ENCODE results near the gene XRCC4. TPM values are rescaled to one million over a fixed set of nuclear protein-coding genes. Genes with fewer than 3 reads are reported as not detected.
A peak's percentile ranks its signal among the peaks of the same experiment; 100 is the strongest.

XRCC4 gene
- polyA plus RNA-seq, 1 donor from 2014 or later, result 22.9 TPM

DNA sequence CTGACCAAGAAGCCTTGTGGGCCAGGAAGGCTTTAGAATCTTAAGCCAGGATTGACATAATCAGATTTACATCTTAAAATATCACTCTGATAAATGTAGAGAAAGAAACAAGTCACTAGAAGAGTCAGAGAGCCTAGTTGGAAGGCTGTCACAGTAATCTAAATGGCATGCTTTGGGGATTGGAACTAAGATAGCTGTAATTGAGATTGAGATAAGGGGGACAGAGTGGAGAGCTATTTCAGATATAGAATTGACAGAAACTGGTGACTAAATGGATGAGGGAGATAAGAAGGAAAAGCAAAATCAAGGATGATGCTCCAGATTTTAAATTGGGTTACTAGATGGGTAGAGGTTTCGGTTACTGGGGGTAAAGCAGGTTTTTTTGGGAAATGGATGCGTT, 100.5 kb downstream of the XRCC4 start:
- no peaks in the 10 kb centered on the region for H4K20me1 ChIP-seq (ENCODE audit: insufficient read depth)
- no peaks in the 10 kb centered on the region for H3K79me2 ChIP-seq (replicated peaks; ENCODE audit: insufficient read depth, low read length)
- no peak overlapping the region for H3K4me3 ChIP-seq (ENCODE audit: low read length)
- H3K9ac ChIP-seq (ENCODE audit: low read length), result no peak overlapping the region
- no peaks in the 10 kb centered on the region for H3K36me3 ChIP-seq (ENCODE audit: insufficient read depth, low read length)
- TF ChIP-seq POLR2AphosphoS5 (IDR thresholded peaks at IDR 0.05), result no peak
- TF ChIP-seq MXI1 (conservative IDR thresholded peaks at IDR 0.05; ENCODE audit: poor library complexity, severe bottlenecking), result no peak
- peak; percentile 19 for TF ChIP-seq EP300 (conservative IDR thresholded peaks at IDR 0.05; ENCODE audit: poor library complexity, severe bottlenecking)
- no peaks in the 10 kb centered on the region for H3K9me3 ChIP-seq (ENCODE audit: low read length)
- no peaks in the 10 kb centered on the region for H3K27me3 ChIP-seq (ENCODE audit: insufficient read depth, low read depth, low read length)
- no peak overlapping the region for H2AFZ ChIP-seq (ENCODE audit: low read depth, low read length)
- H3K4me2 ChIP-seq (ENCODE audit: low read length), result no peak overlapping the region
- no peaks in the 10 kb centered on the region for H3K9me2 ChIP-seq (ENCODE audit: insufficient read depth, low read length)
- H3K27ac ChIP-seq (ENCODE audit: low read length), result no peak overlapping the region
- no peaks in the 10 kb centered on the region for H3F3A ChIP-seq (ENCODE audit: insufficient read depth, low read length, poor library complexity, severe bottlenecking)

DNA sequence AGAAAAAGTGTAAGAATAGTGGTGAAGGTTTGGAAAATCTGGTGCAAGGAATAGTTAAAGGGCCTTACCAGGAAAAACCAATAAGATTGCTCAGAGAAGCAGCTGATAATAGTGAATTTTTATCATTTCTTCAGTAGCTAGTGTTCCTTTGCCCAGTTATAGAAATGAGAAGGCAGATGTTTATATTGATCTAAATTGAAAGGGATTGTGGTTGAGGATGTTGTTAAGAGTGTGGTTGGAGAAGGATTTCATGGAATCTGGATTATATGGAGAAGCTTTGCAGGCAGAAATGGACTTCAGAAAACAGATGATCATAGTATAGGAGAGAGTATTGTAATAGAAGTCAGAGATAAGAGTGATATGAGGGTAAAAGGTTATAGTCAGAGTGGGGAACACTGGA, 102.6 kb downstream of the XRCC4 start:
- H3K79me2 ChIP-seq (replicated peaks; ENCODE audit: insufficient read depth, low read length), result no peaks in the 10 kb centered on the region
- no peak overlapping the region for H3K4me2 ChIP-seq (ENCODE audit: low read length)
- no peaks in the 10 kb centered on the region for H3K27me3 ChIP-seq (ENCODE audit: insufficient read depth, low read depth, low read length)
- TF ChIP-seq, protein P1, sequence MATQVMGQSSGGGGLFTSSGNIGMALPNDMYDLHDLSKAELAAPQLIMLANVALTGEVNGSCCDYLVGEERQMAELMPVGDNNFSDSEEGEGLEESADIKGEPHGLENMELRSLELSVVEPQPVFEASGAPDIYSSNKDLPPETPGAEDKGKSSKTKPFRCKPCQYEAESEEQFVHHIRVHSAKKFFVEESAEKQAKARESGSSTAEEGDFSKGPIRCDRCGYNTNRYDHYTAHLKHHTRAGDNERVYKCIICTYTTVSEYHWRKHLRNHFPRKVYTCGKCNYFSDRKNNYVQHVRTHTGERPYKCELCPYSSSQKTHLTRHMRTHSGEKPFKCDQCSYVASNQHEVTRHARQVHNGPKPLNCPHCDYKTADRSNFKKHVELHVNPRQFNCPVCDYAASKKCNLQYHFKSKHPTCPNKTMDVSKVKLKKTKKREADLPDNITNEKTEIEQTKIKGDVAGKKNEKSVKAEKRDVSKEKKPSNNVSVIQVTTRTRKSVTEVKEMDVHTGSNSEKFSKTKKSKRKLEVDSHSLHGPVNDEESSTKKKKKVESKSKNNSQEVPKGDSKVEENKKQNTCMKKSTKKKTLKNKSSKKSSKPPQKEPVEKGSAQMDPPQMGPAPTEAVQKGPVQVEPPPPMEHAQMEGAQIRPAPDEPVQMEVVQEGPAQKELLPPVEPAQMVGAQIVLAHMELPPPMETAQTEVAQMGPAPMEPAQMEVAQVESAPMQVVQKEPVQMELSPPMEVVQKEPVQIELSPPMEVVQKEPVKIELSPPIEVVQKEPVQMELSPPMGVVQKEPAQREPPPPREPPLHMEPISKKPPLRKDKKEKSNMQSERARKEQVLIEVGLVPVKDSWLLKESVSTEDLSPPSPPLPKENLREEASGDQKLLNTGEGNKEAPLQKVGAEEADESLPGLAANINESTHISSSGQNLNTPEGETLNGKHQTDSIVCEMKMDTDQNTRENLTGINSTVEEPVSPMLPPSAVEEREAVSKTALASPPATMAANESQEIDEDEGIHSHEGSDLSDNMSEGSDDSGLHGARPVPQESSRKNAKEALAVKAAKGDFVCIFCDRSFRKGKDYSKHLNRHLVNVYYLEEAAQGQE (IDR thresholded peaks at IDR 0.05; ENCODE audit: borderline replicate concordance), result no peak
- TF ChIP-seq EZH2 (IDR thresholded peaks at IDR 0.05; ENCODE audit: borderline replicate concordance, insufficient read depth, low read length, poor library complexity, severe bottlenecking), result no peak
- TF ChIP-seq CTCF (IDR thresholded peaks at IDR 0.05; ENCODE audit: poor library complexity, severe bottlenecking), result no peak
- TF ChIP-seq POLR2AphosphoS5 (IDR thresholded peaks at IDR 0.05), result no peak
- no peak for TF ChIP-seq EP300 (conservative IDR thresholded peaks at IDR 0.05; ENCODE audit: poor library complexity, severe bottlenecking)
- H2AFZ ChIP-seq (ENCODE audit: low read depth, low read length), result no peak overlapping the region
- H3K9me2 ChIP-seq (ENCODE audit: insufficient read depth, low read length), result no peaks in the 10 kb centered on the region
- H4K20me1 ChIP-seq (ENCODE audit: insufficient read depth), result no peaks in the 10 kb centered on the region
- H3K4me3 ChIP-seq (ENCODE audit: low read length), result no peak overlapping the region
- H3K9me3 ChIP-seq (ENCODE audit: low read length), result no peaks in the 10 kb centered on the region
- no peaks in the 10 kb centered on the region for H3F3A ChIP-seq (ENCODE audit: insufficient read depth, low read length, poor library complexity, severe bottlenecking)
- H3K36me3 ChIP-seq (ENCODE audit: insufficient read depth, low read length), result no peaks in the 10 kb centered on the region
- no peak overlapping the region for H3K27ac ChIP-seq (ENCODE audit: low read length)
- no peak overlapping the region for H3K9ac ChIP-seq (ENCODE audit: low read length)

DNA sequence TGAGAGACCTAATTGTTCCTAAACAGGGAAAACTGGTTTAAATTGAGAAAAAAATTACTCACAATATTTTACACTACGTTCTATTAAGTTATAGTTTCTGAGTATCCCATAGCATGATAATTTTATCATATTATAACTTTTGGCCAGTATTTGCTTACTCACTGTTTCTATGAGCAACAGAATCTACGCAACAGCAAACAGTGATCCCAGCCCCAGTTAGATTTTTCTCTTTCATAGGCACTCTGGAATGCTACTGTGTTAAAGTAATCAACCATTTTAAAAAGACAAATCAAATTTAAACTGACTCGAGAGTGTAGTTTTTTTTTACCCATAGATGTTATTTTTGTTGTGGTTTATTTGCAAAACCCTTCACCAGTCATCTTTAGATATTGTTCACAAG, 107.2 kb downstream of the XRCC4 start:
- no peak for TF ChIP-seq SMC3 (conservative IDR thresholded peaks at IDR 0.05; ENCODE audit: poor library complexity)
- no peak for TF ChIP-seq EP300 (conservative IDR thresholded peaks at IDR 0.05; ENCODE audit: poor library complexity, severe bottlenecking)
- no peak for TF ChIP-seq RAD21 (conservative IDR thresholded peaks at IDR 0.05)
- TF ChIP-seq TAF1 (IDR thresholded peaks at IDR 0.05; ENCODE audit: low read depth), result no peak
- TF ChIP-seq CTCF (IDR thresholded peaks at IDR 0.05; ENCODE audit: poor library complexity, severe bottlenecking), result no peak
- TF ChIP-seq MXI1 (conservative IDR thresholded peaks at IDR 0.05; ENCODE audit: poor library complexity, severe bottlenecking), result no peak
- TF ChIP-seq, protein P1 (IDR thresholded peaks at IDR 0.05; ENCODE audit: borderline replicate concordance), result no peak
- no peak for TF ChIP-seq EZH2 (IDR thresholded peaks at IDR 0.05; ENCODE audit: borderline replicate concordance, insufficient read depth, low read length, poor library complexity, severe bottlenecking)
- TF ChIP-seq POLR2AphosphoS5 (IDR thresholded peaks at IDR 0.05), result no peak
- no peaks in the 10 kb centered on the region for H3K27me3 ChIP-seq (ENCODE audit: insufficient read depth, low read depth, low read length)
- no peak overlapping the region for H3K4me2 ChIP-seq (ENCODE audit: low read length)
- no peaks in the 10 kb centered on the region for H3K79me2 ChIP-seq (replicated peaks; ENCODE audit: insufficient read depth, low read length)
- H2AFZ ChIP-seq (ENCODE audit: low read depth, low read length), result no peak overlapping the region
- no peak overlapping the region for H3K9ac ChIP-seq (ENCODE audit: low read length)
- H3F3A ChIP-seq (ENCODE audit: insufficient read depth, low read length, poor library complexity, severe bottlenecking), result no peaks in the 10 kb centered on the region
- no peaks in the 10 kb centered on the region for H3K9me3 ChIP-seq (ENCODE audit: low read length)
- no peaks in the 10 kb centered on the region for H3K9me2 ChIP-seq (ENCODE audit: insufficient read depth, low read length)
- no peaks in the 10 kb centered on the region for H3K36me3 ChIP-seq (ENCODE audit: insufficient read depth, low read length)
- H3K27ac ChIP-seq (ENCODE audit: low read length), result no peak overlapping the region
- H3K4me3 ChIP-seq (ENCODE audit: low read length), result no peak overlapping the region
- no peaks in the 10 kb centered on the region for H4K20me1 ChIP-seq (ENCODE audit: insufficient read depth)
